Adrenal gland (tissue), 12 donors: ENCODE results near the gene NUCKS1. TPM values are rescaled to one million over a fixed set of nuclear protein-coding genes. Genes with fewer than 3 reads are reported as not detected.

Experiments used
- DNase-seq, 7 donors: peaks; one replicate each; pipeline ENCODE4 v3.0.0-alpha.2; 2019 to 2020
- H3K27ac ChIP-seq, 5 donors: fragments of 200-600 bp; sonication (generic) in 4 of 5; 1 replicate in 3 of 5; 2 replicates in 2 of 5; pipeline versions ENCODE4 v1.5.1 to v1.8.0; 2016 to 2020; ENCODE audit warnings: mild to moderate bottlenecking in 1 of 5
- H3K27me3 ChIP-seq: fragments of 200-600 bp; 2 replicates; pipeline ENCODE4 v1.8.0; 2021
- H3K36me3 ChIP-seq, 2 donors: fragments of 200-600 bp; replicated peaks in 1 of 2; 1 replicate in 1 of 2; 2 replicates in 1 of 2; pipeline versions ENCODE4 v1.5.1 to v1.8.0; 2018 to 2022
- H3K4me1 ChIP-seq, 2 donors: fragments of 200-600 bp; replicated peaks in 1 of 2; 1 replicate in 1 of 2; 2 replicates in 1 of 2; pipeline versions ENCODE4 v1.5.1 to v1.8.0; 2018 to 2021
- H3K4me3 ChIP-seq, 4 donors: fragments of 200-600 bp; sonication (generic) in 3 of 4; one replicate each; pipeline ENCODE4 v1.5.1; 2016 to 2018
- H3K9me3 ChIP-seq, 3 donors: fragments of 200-600 bp; sonication (generic) in 1 of 3; replicated peaks in 1 of 3; 1 replicate in 2 of 3; 2 replicates in 1 of 3; pipeline versions ENCODE4 v1.5.1 to v1.8.0; 2016 to 2021
- POLR2A ChIP-seq, 2 donors: fragments of 450-650 bp; IDR thresholded peaks; one replicate each; pipeline ENCODE4 v1.6.1; 2017; ENCODE audit warnings: antibody characterized with exemption in 2 of 2, mild to moderate bottlenecking in 2 of 2, moderate library complexity in 1 of 2
- WGBS, 4 donors: extraction: QIAGEN DNeasy Blood & Tissue Kit in 2 of 4; methylation state at CpG; one replicate each; pipeline versions ENCODE4 v1.1.5 to v1.1.7; 2013 to 2017; 5-methylcytosine and 5-hydroxymethylcytosine counted together
- intact Hi-C, 2 donors: fragments of 100-400 bp; cut with DNase I; formaldehyde crosslinking; loops; one replicate each; pipeline versions ENCODE4 v1.14.1 to v1.15.0; 2022 to 2023
- polyA plus RNA-seq, 3 donors: library from polyadenylated mRNA; stranded (reverse); fragments of 200-250 nt in 2 of 3; fragments of 350-450 nt in 1 of 3; fragmentation: Illumina TruSeq in 1 of 3; extraction: RNeasy Lipid Tissue Mini Kit (QIAGEN cat#74804) in 1 of 3; gene quantifications; one replicate each; pipeline ENCODE4 v1.2.3, GENCODE V29; 2013 to 2014
- total RNA-seq, 9 donors: library from RNA; depleted of rRNA in 4 of 9; stranded (reverse); fragments of >200 nt in 4 of 9; fragments of 120-200 nt in 1 of 9; fragmentation: NEBNext Ultra II Directional in 1 of 9; extraction: Animal tissue kit (Norgen Biotek cat#: 25700) in 1 of 9; gene quantifications; one replicate each; pipeline versions ENCODE4 v1.1.0 to v1.2.4, GENCODE V29; 2013 to 2023
- TF ChIP-seq, protein P1 (sequence below), 6 experiments: fragments of 450-650 bp in 4 of 6; fragments of 200-600 bp in 2 of 6; sonication (generic) in 1 of 6; IDR thresholded peaks; 1 replicate in 5 of 6; 2 replicates in 1 of 6; pipeline versions ENCODE4 v1.5.1 to v1.8.0; 2016 to 2021; ENCODE audit warnings: antibody characterized with exemption in 6 of 6, mild to moderate bottlenecking in 2 of 6, moderate library complexity in 1 of 6
- donor health status: healthy with polysubstance abuse.
- donor health status: Bipolar disorder and iron deficiency.
- donor health status: DM: yes; HTN: yes; CAD: no.
- donor health status: DM: no; HTN: no; CAD: no.
- donor health status: DM: no; HTN: no; CAD: no.
- donor health status: DM: yes; HTN: yes; CAD: no.

Gene NUCKS1
- total and polyA plus RNA-seq, 12 donors = 33.1 to 161 (median 122) TPM

DNA sequence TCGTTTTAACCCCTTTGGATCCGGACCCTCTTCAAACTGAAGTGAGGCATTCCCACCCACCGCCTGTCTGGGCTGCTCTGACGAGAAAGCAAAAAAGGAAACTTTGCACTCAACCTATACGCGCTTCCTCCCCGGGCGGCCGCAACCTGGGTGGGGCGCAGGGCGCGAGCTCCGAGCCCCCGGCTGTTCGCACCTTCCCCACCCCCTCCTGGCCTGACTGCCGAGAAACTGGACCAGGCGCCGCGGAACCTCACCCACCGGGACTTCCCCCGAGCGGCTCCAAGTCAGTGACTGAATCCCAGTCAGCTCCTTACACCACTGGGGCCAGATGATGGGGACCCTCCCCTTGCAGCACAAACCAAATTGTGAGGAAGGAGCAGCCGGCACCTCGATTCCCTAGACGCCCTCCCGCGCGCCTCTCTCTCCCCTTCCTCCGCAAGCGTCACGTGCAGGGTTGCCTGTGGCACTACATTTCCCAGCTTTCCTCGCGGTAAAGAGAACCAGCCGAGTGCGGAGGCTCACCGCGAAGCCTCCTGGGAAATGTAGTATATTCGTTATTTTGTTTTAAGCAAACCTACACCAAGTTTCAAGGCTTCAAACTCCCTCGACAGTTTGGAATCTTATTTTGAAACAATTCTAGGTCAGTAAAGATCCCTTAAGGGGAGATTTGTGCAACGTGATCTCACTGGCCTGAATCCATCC, 25.2 kb upstream of the NUCKS1 start, which contains the start of gene RAB29:
Gene RAB29, minus strand, starts transcription at position 468 of the 702 bp plus-strand sequence. CDS start 526 bp downstream, outside the sequence.
- 0 to 1% (median 1%) methylated on average over 18 to 40 of the region's 40 CpGs for WGBS, 4 donors
- H3K9me3 ChIP-seq = no peaks in the 10 kb centered on the region
- peaks cover 0 to 5% of the 10 kb centered on the region in 2 donors for H3K36me3 ChIP-seq
- peak within 1 kb of the TSS; percentile 21 to 87 (median 61) for H3K4me3 ChIP-seq
- DNase-seq = peak; percentile 75 to 90 (median 83)
- intact Hi-C loops = no loop called here
- H3K4me1 ChIP-seq = peaks cover 0 to 11% of the 10 kb centered on the region in 2 donors
- no peaks in the 10 kb centered on the region for H3K27me3 ChIP-seq
- TF ChIP-seq, protein P1, sequence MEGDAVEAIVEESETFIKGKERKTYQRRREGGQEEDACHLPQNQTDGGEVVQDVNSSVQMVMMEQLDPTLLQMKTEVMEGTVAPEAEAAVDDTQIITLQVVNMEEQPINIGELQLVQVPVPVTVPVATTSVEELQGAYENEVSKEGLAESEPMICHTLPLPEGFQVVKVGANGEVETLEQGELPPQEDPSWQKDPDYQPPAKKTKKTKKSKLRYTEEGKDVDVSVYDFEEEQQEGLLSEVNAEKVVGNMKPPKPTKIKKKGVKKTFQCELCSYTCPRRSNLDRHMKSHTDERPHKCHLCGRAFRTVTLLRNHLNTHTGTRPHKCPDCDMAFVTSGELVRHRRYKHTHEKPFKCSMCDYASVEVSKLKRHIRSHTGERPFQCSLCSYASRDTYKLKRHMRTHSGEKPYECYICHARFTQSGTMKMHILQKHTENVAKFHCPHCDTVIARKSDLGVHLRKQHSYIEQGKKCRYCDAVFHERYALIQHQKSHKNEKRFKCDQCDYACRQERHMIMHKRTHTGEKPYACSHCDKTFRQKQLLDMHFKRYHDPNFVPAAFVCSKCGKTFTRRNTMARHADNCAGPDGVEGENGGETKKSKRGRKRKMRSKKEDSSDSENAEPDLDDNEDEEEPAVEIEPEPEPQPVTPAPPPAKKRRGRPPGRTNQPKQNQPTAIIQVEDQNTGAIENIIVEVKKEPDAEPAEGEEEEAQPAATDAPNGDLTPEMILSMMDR (IDR thresholded peaks at IDR 0.05) = peak in 1 of 6 experiments; percentile 5
- TF ChIP-seq POLR2A (IDR thresholded peaks at IDR 0.05) = peak in 1 of 2 donors; percentile 27
- H3K27ac ChIP-seq = peak within 1 kb of the TSS in 3 of 5 donors; percentile 19 to 75 (median 36)

DNA sequence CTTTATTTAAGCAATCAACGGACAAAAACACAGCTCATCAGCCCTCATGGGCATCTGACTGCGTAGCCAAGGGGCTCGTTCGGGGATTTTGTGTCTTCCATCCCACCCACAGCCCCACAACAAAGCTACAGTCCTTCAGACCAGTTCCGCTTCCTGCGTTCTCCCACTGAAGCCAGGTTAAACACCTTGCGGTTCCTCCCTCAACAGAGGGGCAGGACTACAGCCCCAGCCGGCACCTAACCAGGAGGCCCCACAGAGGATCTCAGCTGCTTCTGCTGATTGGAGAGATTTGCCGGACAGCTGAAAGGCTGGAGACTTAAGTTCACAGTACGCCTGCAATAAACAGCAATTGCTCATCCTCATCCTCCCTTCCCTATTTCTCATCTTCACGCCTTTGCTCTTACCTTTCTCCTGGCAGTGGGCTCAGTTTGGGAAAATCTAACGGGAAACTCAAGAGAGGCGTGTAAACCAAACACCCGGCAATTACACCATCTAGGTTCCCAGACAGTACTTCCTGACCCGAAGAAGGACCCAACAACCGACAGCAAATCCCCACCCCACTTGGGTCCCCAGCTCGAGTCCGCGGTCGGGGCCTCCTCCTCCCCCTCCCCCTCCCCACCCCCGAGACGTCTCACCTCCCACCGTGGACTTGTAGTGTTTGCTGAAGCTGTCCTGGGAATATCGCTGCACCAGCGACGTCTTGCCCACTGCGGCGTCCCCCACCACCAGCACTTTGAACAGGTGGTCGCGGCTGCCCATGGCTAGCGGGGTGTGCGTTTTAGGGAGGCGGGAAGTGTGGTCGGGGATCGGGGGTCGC, 24.4 kb upstream of the NUCKS1 start:
- peaks cover 0 to 5% of the 10 kb centered on the region in 2 donors for H3K36me3 ChIP-seq
- peak in 2 of 7 donors; percentile 9 to 22 for DNase-seq
- TF ChIP-seq, protein P1 (IDR thresholded peaks at IDR 0.05) = no peak
- no peak for TF ChIP-seq POLR2A (IDR thresholded peaks at IDR 0.05)
- intact Hi-C loops = no loop called here
- peak overlapping the region in 3 of 5 donors; percentile 19 to 75 (median 27) for H3K27ac ChIP-seq
- H3K27me3 ChIP-seq = no peaks in the 10 kb centered on the region
- H3K9me3 ChIP-seq = no peaks in the 10 kb centered on the region
- peaks cover 0 to 11% of the 10 kb centered on the region in 2 donors for H3K4me1 ChIP-seq
- peak overlapping the region; percentile 21 to 87 (median 61) for H3K4me3 ChIP-seq
- 21 to 37% (median 29%) methylated on average over 21 to 36 of the region's 36 CpGs for WGBS, 4 donors

DNA sequence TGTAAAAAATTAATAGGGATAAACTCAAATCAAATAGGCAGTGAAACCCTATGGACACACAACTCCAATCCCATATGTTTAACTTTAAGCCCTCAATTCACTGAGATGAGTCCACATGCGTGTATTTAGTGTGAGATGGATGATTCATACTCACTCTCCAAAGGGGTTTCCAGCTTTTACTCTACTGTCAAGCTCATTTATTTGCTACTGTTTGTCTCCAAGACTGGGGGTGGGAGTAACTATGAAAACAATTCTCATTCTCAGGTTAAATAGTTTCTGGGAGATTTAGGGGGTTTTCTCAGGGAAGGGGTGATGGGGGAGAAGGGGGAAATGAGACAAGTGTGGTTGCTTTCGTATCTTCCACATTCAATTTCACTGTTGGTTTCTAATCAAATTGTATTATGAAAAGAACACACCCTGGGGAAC, 22.6 kb upstream of the NUCKS1 start:
- H3K27ac ChIP-seq = no peak overlapping the region
- no peak overlapping the region for H3K4me3 ChIP-seq
- no peak for DNase-seq
- intact Hi-C loops = no loop called here
- peaks cover 0 to 5% of the 10 kb centered on the region in 2 donors for H3K36me3 ChIP-seq
- no peaks in the 10 kb centered on the region for H3K27me3 ChIP-seq
- WGBS, 4 donors = 85 to 98% (median 92%) methylated on average over 2 of the region's 2 CpGs
- peaks cover 0 to 11% of the 10 kb centered on the region in 2 donors for H3K4me1 ChIP-seq
- TF ChIP-seq, protein P1 (IDR thresholded peaks at IDR 0.05) = no peak
- no peak for TF ChIP-seq POLR2A (IDR thresholded peaks at IDR 0.05)
- no peaks in the 10 kb centered on the region for H3K9me3 ChIP-seq

DNA sequence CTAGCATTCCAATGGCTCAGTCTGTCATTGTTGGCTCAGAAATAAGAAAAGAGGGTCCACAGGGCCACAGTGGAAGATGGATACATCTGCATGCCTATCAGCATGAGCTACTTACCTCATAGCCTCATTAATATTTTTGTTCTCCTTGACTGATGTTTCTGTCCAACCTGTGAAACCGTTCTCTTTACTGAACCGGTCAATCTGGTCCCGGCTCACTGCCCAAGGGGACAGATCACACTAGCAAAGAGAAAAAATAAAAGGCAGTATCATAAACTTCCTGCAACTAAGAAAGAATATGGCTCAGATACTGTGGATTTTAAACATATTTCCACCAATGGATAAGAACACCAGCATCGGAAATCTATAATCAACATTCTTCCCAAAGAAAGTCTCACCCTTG, 20.6 kb upstream of the NUCKS1 start:
- WGBS, 4 donors = 93 to 94% (median 94%) methylated on average over 4 of the region's 4 CpGs
- no peak overlapping the region for H3K4me3 ChIP-seq
- no peak for TF ChIP-seq POLR2A (IDR thresholded peaks at IDR 0.05)
- TF ChIP-seq, protein P1 (IDR thresholded peaks at IDR 0.05) = no peak
- no peak for DNase-seq
- H3K27me3 ChIP-seq = no peaks in the 10 kb centered on the region
- peaks cover 0 to 5% of the 10 kb centered on the region in 2 donors for H3K36me3 ChIP-seq
- no peaks in the 10 kb centered on the region for H3K9me3 ChIP-seq
- peaks cover 0 to 7% of the 10 kb centered on the region in 2 donors for H3K4me1 ChIP-seq
- no peak overlapping the region for H3K27ac ChIP-seq
- intact Hi-C loops = no loop called here
